Measurements from ENCODE around the gene AVL9. TPM values are rescaled to one million over a fixed set of nuclear protein-coding genes. Genes with fewer than 3 reads are reported as not detected.

The AVL9 gene
- total and polyA plus RNA-seq, 2 of the 4 experiments (the other 2 are of a cell fraction): 13.1 to 21.7 TPM

DNA sequence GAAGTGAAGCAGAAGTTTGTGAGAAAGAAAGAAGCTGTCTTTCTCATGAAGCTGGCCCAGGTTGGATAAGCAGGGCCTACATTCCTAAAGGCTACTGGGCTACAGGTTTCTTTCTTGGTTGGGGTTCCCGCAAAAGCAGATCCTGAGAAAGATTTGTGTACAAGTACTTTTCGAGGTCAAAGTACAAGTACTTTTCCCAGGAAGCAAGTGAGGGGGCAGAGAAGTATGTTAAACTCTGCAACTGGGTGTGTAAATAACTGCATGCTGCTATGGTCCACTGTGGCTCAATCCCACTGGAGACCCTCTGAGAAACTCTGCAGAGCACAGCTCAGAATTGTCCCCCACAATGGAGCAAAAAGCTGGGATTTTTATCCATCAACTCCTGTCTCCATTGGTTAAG, 33.8 kb upstream of the AVL9 start:
- no peak overlapping the region for H3K9ac ChIP-seq (ENCODE audit: low read depth, low read length)
- H2BK15ac ChIP-seq (ENCODE audit: low read depth, low read length): no peak overlapping the region
- in situ Hi-C loops (cut with MboI; ENCODE audit: low sequenced_read_pairs) (no loop called here), intact Hi-C loops (cut with micrococcal nuclease) (no loop called here), dilution Hi-C loops (cut with HindIII; ENCODE audit: low sequenced_read_pairs, unreplicated experiment) (no loop called here)
- H3K23ac ChIP-seq (ENCODE audit: low read depth, low read length): no peak overlapping the region
- no peak overlapping the region for H3K14ac ChIP-seq (replicated peaks; ENCODE audit: low read depth, low read length)
- H2AK9ac ChIP-seq (replicated peaks; ENCODE audit: low read depth, low read length, poor library complexity): no peak overlapping the region
- no peak overlapping the region for H2AK5ac ChIP-seq (ENCODE audit: low read depth, low read length)
- no peaks in the 10 kb centered on the region for H4K20me1 ChIP-seq (ENCODE audit: insufficient read depth, low read length)
- POLR2A ChIA-PET (ENCODE audit: unreplicated experiment): no interaction called here
- no peak overlapping the region for H2BK120ac ChIP-seq (ENCODE audit: low read depth, low read length)
- H3K4ac ChIP-seq (ENCODE audit: low read depth, low read length): no peak overlapping the region
- no peaks in the 10 kb centered on the region for H3K9me1 ChIP-seq (ENCODE audit: insufficient read depth, low read length)
- CTCF ChIA-PET: no interaction called here
- no peaks in the 10 kb centered on the region for H3K36me3 ChIP-seq (ENCODE audit: control insufficient read depth, insufficient read depth, low read length)
- TF ChIP-seq, protein P1, sequence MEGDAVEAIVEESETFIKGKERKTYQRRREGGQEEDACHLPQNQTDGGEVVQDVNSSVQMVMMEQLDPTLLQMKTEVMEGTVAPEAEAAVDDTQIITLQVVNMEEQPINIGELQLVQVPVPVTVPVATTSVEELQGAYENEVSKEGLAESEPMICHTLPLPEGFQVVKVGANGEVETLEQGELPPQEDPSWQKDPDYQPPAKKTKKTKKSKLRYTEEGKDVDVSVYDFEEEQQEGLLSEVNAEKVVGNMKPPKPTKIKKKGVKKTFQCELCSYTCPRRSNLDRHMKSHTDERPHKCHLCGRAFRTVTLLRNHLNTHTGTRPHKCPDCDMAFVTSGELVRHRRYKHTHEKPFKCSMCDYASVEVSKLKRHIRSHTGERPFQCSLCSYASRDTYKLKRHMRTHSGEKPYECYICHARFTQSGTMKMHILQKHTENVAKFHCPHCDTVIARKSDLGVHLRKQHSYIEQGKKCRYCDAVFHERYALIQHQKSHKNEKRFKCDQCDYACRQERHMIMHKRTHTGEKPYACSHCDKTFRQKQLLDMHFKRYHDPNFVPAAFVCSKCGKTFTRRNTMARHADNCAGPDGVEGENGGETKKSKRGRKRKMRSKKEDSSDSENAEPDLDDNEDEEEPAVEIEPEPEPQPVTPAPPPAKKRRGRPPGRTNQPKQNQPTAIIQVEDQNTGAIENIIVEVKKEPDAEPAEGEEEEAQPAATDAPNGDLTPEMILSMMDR (conservative IDR thresholded peaks at IDR 0.05; ENCODE audit: low read depth, low read length): no peak
- no peak for TF ChIP-seq CEBPB (IDR thresholded peaks at IDR 0.05; ENCODE audit: low read depth, low read length)
- no peak for TF ChIP-seq SMC3 (IDR thresholded peaks at IDR 0.05; ENCODE audit: low read depth, low read length)
- TF ChIP-seq, protein P2, sequence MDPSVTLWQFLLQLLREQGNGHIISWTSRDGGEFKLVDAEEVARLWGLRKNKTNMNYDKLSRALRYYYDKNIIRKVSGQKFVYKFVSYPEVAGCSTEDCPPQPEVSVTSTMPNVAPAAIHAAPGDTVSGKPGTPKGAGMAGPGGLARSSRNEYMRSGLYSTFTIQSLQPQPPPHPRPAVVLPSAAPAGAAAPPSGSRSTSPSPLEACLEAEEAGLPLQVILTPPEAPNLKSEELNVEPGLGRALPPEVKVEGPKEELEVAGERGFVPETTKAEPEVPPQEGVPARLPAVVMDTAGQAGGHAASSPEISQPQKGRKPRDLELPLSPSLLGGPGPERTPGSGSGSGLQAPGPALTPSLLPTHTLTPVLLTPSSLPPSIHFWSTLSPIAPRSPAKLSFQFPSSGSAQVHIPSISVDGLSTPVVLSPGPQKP (IDR thresholded peaks at IDR 0.05; ENCODE audit: borderline replicate concordance, low read depth, low read length): no peak
- TF ChIP-seq CHD1 (IDR thresholded peaks at IDR 0.05; ENCODE audit: low read depth, low read length): no peak
- no peak for TF ChIP-seq FOS (IDR thresholded peaks at IDR 0.05; ENCODE audit: low read depth, low read length)
- no peak for TF ChIP-seq MAZ (IDR thresholded peaks at IDR 0.05; ENCODE audit: borderline replicate concordance, low read depth, low read length)
- TF ChIP-seq MAFK (IDR thresholded peaks at IDR 0.05; ENCODE audit: low read depth, low read length): no peak
- TF ChIP-seq MXI1 (IDR thresholded peaks at IDR 0.05; ENCODE audit: borderline replicate concordance, low read depth, low read length): no peak
- no peak for TF ChIP-seq RCOR1 (IDR thresholded peaks at IDR 0.05; ENCODE audit: insufficient replicate concordance, low read length)
- no peak for TF ChIP-seq NFE2L2 (IDR thresholded peaks at IDR 0.05; ENCODE audit: low read depth, low read length)
- no peak for TF ChIP-seq RAD21 (IDR thresholded peaks at IDR 0.05; ENCODE audit: low read length)
- H2BK5ac ChIP-seq (ENCODE audit: low read depth, low read length, poor library complexity, severe bottlenecking): no peak overlapping the region
- no TSS peak for BruUV-seq (replicated peaks)
- H3K4me3 ChIP-seq (ENCODE audit: insufficient read depth, low read depth, low read length): no peak overlapping the region
- no peaks in the 10 kb centered on the region for H3K79me1 ChIP-seq (ENCODE audit: low read depth in 1 of 2, low read length in 2 of 2)
- no peaks in the 10 kb centered on the region for H3K4me1 ChIP-seq (ENCODE audit: control insufficient read depth, insufficient read depth, low read length)
- no peaks in the 10 kb centered on the region for H3K27me3 ChIP-seq (ENCODE audit: control insufficient read depth, insufficient read depth, low read length)
- H2AFZ ChIP-seq (replicated peaks; ENCODE audit: low read length, poor library complexity): no peak overlapping the region
- no peak overlapping the region for H3K56ac ChIP-seq (ENCODE audit: extremely low read depth, insufficient read depth, low read length)
- ATAC-seq (ENCODE audit: low read depth): no peak
- no peak overlapping the region for H4K91ac ChIP-seq (ENCODE audit: insufficient read depth, low read depth, low read length)
- no peak overlapping the region for H4K8ac ChIP-seq (ENCODE audit: low read depth in 2 of 2, low read length in 2 of 2)
- DNase-seq: no peak
- no peak overlapping the region for H3K4me2 ChIP-seq (ENCODE audit: low read depth, low read length)
- H3K27ac ChIP-seq (ENCODE audit: insufficient read depth, low read length): no peak overlapping the region
- no CpG with 5 or more reads among the region's 2 CpGs for WGBS, 2 experiments (ENCODE audit: extremely low coverage in 2 of 2, insufficient read length in 1 of 2)
- no peak overlapping the region for H3K18ac ChIP-seq (ENCODE audit: low read depth, low read length)
- no peak overlapping the region for H2BK20ac ChIP-seq (ENCODE audit: low read depth, low read length)
- no peaks in the 10 kb centered on the region for H3K9me3 ChIP-seq (ENCODE audit: control insufficient read depth, insufficient read depth, low read length)
- no peak overlapping the region for H4K5ac ChIP-seq (ENCODE audit: low read depth, low read length)

Measured in IMR-90 (cell line).